ENCODE results near the gene PUSL1.

- TF ChIP-seq CTCF (conservative IDR thresholded peaks at IDR 0.05) = no peak
- no peak for TF ChIP-seq EZH2 (IDR thresholded peaks at IDR 0.05; ENCODE audit: low read depth)
These were observed 29.8 kb upstream of the PUSL1 start for GRCh38 chr1:1278620-1279019.
